Parathyroid adenoma (tissue), 2 donors: ENCODE measurements around the gene PPAT.

Experiments
- H2AFZ ChIP-seq: fragments of 300-600 bp; sonication (generic); one replicate; pipeline ENCODE4 v1.7.0; 2017; ENCODE audit warnings: antibody characterized with exemption, mild to moderate bottlenecking
- H3K27ac ChIP-seq: fragments of 300-600 bp; sonication (generic); one replicate; pipeline ENCODE4 v1.7.0; 2017
- H3K27me3 ChIP-seq: fragments of 300-600 bp; sonication (generic); one replicate; pipeline ENCODE4 v1.7.0; 2017; ENCODE audit warnings: low read length; ENCODE audit not compliant: control insufficient read depth, insufficient read depth
- H3K36me3 ChIP-seq: fragments of 300-600 bp; sonication (generic); one replicate; pipeline ENCODE4 v1.7.0; 2017; ENCODE audit warnings: low read length; ENCODE audit not compliant: control insufficient read depth, insufficient read depth
- H3K4me1 ChIP-seq: fragments of 300-600 bp; sonication (generic); one replicate; pipeline ENCODE4 v1.7.0; 2017; ENCODE audit warnings: control low read depth
- H3K4me2 ChIP-seq: fragments of 300-600 bp; sonication (generic); one replicate; pipeline ENCODE4 v1.7.0; 2017; ENCODE audit warnings: low read length
- H3K4me3 ChIP-seq: fragments of 300-600 bp; sonication (generic); one replicate; pipeline ENCODE4 v1.7.0; 2017; ENCODE audit warnings: low read depth, low read length
- H3K79me2 ChIP-seq: fragments of 300-600 bp; sonication (generic); one replicate; pipeline ENCODE4 v1.7.0; 2017; ENCODE audit warnings: control low read depth
- H3K9ac ChIP-seq: fragments of 300-600 bp; sonication (generic); one replicate; pipeline ENCODE4 v1.7.0; 2017; ENCODE audit warnings: mild to moderate bottlenecking
- H3K9me3 ChIP-seq: fragments of 300-600 bp; sonication (generic); one replicate; pipeline ENCODE4 v1.7.0; 2017; ENCODE audit warnings: low read length; ENCODE audit not compliant: control insufficient read depth
- CTCF ChIP-seq: fragments of 300-600 bp; sonication (generic); IDR thresholded peaks from one replicate; pipeline ENCODE4 v1.7.0; 2017; ENCODE audit warnings: antibody characterized with exemption, mild to moderate bottlenecking
- donor health status: primary hyperparathyroidism.

Gene PPAT

DNA sequence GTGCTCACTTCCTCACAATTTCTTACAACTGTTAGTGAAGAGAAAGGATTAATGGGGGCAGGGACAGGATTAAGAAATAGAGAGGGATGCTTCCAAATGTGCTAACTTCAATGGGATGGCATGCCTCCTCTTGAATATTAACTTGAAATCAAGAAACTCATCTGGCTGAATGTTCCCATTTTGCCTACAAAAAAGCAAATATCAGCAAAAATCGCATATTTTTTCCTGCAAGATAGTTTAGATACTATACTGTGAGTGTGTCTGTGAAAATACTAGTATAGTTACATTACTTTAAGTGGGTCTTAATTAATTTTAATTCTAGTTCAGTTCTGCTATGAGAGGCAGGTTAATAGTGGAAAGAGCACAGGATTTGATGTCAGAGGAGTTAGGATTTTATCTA, 5.6 kb upstream of the PPAT start:
- Histone ChIP-seq H3K36me3 (no peaks in the 10 kb centered on the region), H3K9ac (no peak overlapping the region), H3K4me1 (no peaks in the 10 kb centered on the region), H3K27me3 (no peaks in the 10 kb centered on the region), H3K79me2 (no peaks in the 10 kb centered on the region), H3K4me2 (no peak overlapping the region), H3K27ac (no peak overlapping the region), H2AFZ (no peak overlapping the region), H3K9me3 (no peaks in the 10 kb centered on the region), H3K4me3 (no peak overlapping the region)
- TF ChIP-seq CTCF, result no peak

DNA sequence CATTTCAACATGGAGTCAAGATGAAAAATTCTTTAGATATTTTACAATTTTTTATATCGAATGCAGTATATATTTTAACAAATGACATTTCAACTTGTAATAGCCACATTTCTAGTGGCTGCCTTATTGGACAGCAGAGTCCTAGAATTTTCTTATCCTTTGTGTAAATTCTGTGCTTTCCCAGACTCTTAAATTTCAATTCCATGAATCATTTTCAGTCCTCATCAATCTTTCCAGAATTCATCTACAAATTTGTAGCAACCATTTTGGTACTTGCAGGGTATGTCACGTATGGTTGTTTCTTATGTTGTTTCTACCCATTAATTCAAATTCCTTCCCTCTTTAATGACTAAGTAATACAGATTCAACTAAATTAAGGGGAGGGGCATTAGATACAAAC, 3.4 kb upstream of the PPAT start:
- Histone ChIP-seq H3K27ac (no peak overlapping the region), H3K4me3 (no peak overlapping the region)
- TF ChIP-seq CTCF, result no peak

GRCh38 chr4:56434599-56435139, 746 bp downstream of the PPAT start:
- no peak overlapping the region for H3K9ac ChIP-seq
- no peaks in the 10 kb centered on the region for H3K79me2 ChIP-seq
- peak overlapping the region; percentile 97 for H3K27ac ChIP-seq
- peak overlapping the region; percentile 90 for H2AFZ ChIP-seq
- no peaks in the 10 kb centered on the region for H3K4me1 ChIP-seq
- no peaks in the 10 kb centered on the region for H3K36me3 ChIP-seq
- no peak for TF ChIP-seq CTCF
- no peaks in the 10 kb centered on the region for H3K9me3 ChIP-seq
- peak overlapping the region; percentile 98 for H3K4me3 ChIP-seq
- peak overlapping the region; percentile 100 for H3K4me2 ChIP-seq
- no peaks in the 10 kb centered on the region for H3K27me3 ChIP-seq

More for the DNA sequence above, 3.4 kb upstream of the PPAT start:
- H3K27me3 ChIP-seq, result no peaks in the 10 kb centered on the region
- H3K9ac ChIP-seq, result no peak overlapping the region
- no peaks in the 10 kb centered on the region for H3K4me1 ChIP-seq
- H3K9me3 ChIP-seq, result no peaks in the 10 kb centered on the region
- H2AFZ ChIP-seq, result no peak overlapping the region
- no peak overlapping the region for H3K4me2 ChIP-seq
- H3K79me2 ChIP-seq, result no peaks in the 10 kb centered on the region
- H3K36me3 ChIP-seq, result no peaks in the 10 kb centered on the region

GRCh38 chr4:56433280-56433679, 2.1 kb downstream of the PPAT start:
- no peak for TF ChIP-seq CTCF
- no peaks in the 10 kb centered on the region for H3K27me3 ChIP-seq
- H3K4me2 ChIP-seq, result no peak overlapping the region
- H3K4me3 ChIP-seq, result no peak overlapping the region
- H3K79me2 ChIP-seq, result no peaks in the 10 kb centered on the region
- H3K27ac ChIP-seq, result no peak overlapping the region
- H3K4me1 ChIP-seq, result no peaks in the 10 kb centered on the region
- H2AFZ ChIP-seq, result no peak overlapping the region
- no peaks in the 10 kb centered on the region for H3K9me3 ChIP-seq
- H3K36me3 ChIP-seq, result no peaks in the 10 kb centered on the region
- H3K9ac ChIP-seq, result no peak overlapping the region

- H3K9ac ChIP-seq, result no peak overlapping the region
- TF ChIP-seq CTCF, result no peak
- no peaks in the 10 kb centered on the region for H3K36me3 ChIP-seq
- no peaks in the 10 kb centered on the region for H3K79me2 ChIP-seq
- H2AFZ ChIP-seq, result no peak overlapping the region
- H3K27ac ChIP-seq, result no peak overlapping the region
- H3K4me3 ChIP-seq, result no peak overlapping the region
- H3K4me2 ChIP-seq, result no peak overlapping the region
- H3K27me3 ChIP-seq, result no peaks in the 10 kb centered on the region
- no peaks in the 10 kb centered on the region for H3K4me1 ChIP-seq
- H3K9me3 ChIP-seq, result no peaks in the 10 kb centered on the region
These were observed 5.2 kb downstream of the PPAT start for GRCh38 chr4:56430203-56430602.
